MV-4-11 (cell line): ENCODE data around the gene CIAO3.
A peak's percentile ranks its signal among the peaks of the same experiment; 100 is the strongest.
"Not testable (repeated sequence)": the region's sequence is repeated elsewhere in the genome, so short reads cannot be mapped to it uniquely, and the experiment has no call there.

Source experiments
- DNase-seq: peaks from one replicate; lab custom pipeline; 2025; lab: John Stamatoyannopoulos, UW

CIAO3 gene

GRCh38 chr16:740764-741505 lies at the start of gene CIAO3:
TSS of gene CIAO3 (minus strand) at chr16:740997. CDS start at chr16:740985, 12 bp downstream.
- peak; percentile 74 for DNase-seq

GRCh38 chr16:790086-790485 lies 49.3 kb upstream of the CIAO3 start:
- no peak for DNase-seq

GRCh38 chr16:789191-789850 lies 48.5 kb upstream of the CIAO3 start:
- DNase-seq, result no peak

GRCh38 chr16:788399-789126 lies 47.8 kb upstream of the CIAO3 start, which contains the start of gene CHTF18:
TSS of gene CHTF18 (plus strand) at chr16:788620. CDS start at chr16:788685, 65 bp downstream.
- peak; percentile 80 for DNase-seq

GRCh38 chr16:787978-788398 lies 47.2 kb upstream of the CIAO3 start, which contains the start of gene RPUSD1:
TSS of gene RPUSD1 (minus strand) at chr16:788381. CDS start at chr16:787737, 644 bp downstream.
- DNase-seq, result no peak

GRCh38 chr16:787321-787966 lies 46.6 kb upstream of the CIAO3 start:
- DNase-seq, result no peak

- DNase-seq, result peak; percentile 20
These were observed 45.1 kb upstream of the CIAO3 start for GRCh38 chr16:785563-786535.

- DNase-seq, result no peak
These were observed 43.6 kb upstream of the CIAO3 start for GRCh38 chr16:784431-784830.

GRCh38 chr16:783404-784161 lies 42.8 kb upstream of the CIAO3 start:
- no peak for DNase-seq

- no peak for DNase-seq
These were observed 42.1 kb upstream of the CIAO3 start for GRCh38 chr16:782766-783403.

GRCh38 chr16:782258-782657 lies 41.5 kb upstream of the CIAO3 start:
- no peak for DNase-seq

GRCh38 chr16:781346-782010 lies 40.7 kb upstream of the CIAO3 start:
- DNase-seq, result no peak

- DNase-seq, result no peak
These were observed 39.5 kb upstream of the CIAO3 start for GRCh38 chr16:780296-780695.

GRCh38 chr16:779561-779960 lies 38.8 kb upstream of the CIAO3 start:
- DNase-seq, result no peak

GRCh38 chr16:778909-779527 lies 38.2 kb upstream of the CIAO3 start:
- no peak for DNase-seq

- DNase-seq, result no peak
These were observed 37.6 kb upstream of the CIAO3 start for GRCh38 chr16:778447-778846.

- DNase-seq, result no peak
These were observed 37.0 kb upstream of the CIAO3 start for GRCh38 chr16:777826-778225.

GRCh38 chr16:776824-777223 lies 36.0 kb upstream of the CIAO3 start:
- no peak for DNase-seq

GRCh38 chr16:776298-776697 lies 35.5 kb upstream of the CIAO3 start:
- DNase-seq, result not testable (repeated sequence)
